Stimulated activated CD4-positive, alpha-beta T cell treated with anti-CD3 and anti-CD28 coated beads, Interleukin-1b, Interleukin-23, amount 100 ng/mL, for 48 hours (primary cell): ENCODE data around the gene SEC16A.
A peak's percentile ranks its signal among the peaks of the same experiment; 100 is the strongest.

Experiments
- DNase-seq: peaks from one replicate; pipeline ENCODE4 v3.0.0-alpha.2; 2020

Gene SEC16A

DNA sequence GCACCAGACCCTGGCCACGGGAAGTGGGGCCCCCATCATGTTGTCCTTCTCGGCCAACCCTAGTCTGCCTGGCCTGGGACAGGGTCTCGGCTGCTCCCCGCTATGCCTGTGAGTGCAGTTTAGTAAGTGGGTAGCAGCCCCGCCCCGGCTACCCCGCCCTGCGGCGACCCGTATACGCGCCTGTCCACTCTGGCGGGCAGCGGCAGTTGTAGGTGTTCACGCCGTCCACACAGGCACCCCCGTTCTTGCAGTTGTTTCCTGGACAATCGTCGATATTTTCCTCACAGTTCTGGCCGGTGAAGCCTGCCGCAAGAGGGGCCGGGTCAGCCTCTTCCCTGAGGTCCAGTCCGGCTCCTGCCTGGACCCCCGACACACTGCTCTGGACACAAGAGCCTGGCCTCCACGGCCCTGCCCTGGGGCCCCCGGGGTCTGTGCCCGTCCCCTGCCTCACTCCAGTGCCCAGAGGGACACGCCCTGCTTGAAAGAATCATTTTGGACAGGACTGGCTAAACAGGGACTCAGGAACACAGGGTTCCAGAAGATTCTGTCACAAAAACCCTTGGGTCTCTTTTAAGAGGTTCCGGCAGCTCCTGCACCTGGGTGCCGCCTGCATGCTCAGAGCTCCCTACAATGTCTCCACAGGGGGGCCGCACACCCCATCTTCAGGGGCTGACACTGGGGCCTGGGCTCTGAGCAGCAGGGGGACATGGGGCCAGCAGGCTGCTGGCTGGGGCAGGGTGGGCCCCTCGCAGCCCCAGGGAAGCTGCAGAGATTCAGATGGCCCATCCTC is 36.6 kb upstream of the SEC16A start:
- DNase-seq = no peak

DNA sequence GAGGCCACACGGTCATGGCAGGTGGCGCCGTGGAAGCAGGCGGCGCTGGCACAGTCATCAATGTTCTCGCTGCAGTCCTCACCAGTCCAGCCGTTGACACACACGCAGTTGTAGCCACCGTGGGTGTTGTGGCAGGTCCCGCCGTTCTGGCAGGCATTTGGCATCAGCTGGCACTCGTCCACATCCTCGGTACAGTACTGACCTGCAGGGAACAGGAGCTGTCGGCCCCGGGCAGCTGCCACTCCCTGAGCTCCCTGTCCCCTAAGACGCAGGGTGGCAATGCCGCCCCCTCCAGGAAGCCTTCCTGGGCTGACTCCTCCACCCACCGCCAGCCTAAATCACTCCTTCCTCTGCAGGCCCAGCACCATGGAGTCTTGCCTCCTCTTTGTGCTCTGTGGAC is 35.8 kb upstream of the SEC16A start:
- DNase-seq = no peak

DNA sequence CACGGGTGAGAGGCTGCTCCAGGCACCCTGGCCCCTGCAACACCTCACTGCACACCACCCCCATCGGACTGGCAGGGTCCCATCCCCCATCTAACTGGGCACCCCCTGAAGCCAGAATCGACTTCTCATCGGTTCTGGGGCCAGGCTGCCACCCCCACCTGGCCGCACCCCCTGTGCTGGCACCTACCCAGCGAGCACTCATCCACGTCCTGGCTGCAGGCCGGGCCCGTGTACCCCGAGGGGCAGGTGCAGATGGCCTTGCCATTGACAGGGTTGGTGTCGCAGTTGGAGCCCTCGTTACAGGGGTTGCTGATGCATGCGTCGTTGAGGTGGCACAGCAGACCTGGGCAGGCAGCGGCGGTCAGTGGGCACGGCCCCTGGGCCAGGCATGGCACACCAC is 35.1 kb upstream of the SEC16A start:
- no peak for DNase-seq

DNA sequence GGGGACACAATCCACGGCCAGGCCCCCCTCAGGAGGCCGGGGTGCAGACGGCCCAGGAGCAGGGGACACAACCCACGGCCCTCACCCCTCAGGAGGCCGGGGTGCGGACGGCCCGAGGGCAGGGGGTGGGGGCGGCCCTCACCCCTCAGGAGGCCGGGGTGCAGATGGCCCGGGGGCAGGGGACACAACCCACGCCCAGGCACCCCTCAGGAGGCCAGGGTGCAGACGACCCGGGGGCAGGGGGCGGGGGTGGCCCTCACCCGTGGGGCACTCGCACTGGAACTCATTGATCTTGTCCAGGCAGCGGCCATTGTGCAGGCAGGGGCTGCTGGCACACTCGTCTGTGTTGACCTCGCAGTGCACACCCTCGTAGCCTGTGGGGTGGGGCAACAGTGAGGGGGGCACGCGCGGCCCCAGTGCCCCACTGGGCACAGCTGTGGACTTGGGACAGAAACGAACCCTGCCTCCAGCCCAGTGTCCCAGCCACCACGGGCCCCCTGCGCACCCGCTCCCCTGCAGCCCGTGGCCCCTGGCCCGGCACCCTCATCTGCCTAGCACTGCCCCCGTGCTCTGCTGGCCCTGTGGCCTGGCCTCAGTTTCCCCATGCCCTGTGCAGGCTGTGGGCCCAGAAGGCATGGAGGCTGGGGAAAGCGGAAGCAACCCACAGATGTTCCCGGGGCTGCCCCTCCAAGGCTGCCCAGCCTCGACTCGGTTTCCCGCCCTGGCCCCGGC is 34.3 kb upstream of the SEC16A start:
- no peak for DNase-seq

DNA sequence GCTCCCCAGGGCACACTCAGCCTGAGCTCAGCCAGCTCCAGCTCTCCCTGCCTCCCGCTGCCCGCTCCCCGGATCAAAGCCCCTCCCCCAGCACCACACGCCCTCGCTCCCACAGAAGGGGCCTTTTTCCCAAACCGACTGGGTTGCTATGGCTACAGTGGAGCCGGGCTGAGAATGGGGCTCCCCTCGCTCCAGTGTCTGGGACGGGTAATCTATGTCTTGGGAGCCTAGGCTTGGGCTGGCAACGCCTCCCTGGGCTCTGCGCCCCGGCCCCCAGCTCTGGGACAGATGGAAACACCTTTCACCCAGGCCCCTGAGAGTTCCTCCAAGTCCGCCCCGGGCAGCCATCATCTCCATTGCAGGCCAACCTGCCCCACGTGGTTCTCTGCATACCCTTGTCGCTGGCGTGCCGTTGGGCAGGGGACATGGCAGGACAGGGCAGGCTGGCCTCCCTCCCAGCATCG is 33.4 kb upstream of the SEC16A start:
- no peak for DNase-seq

DNA sequence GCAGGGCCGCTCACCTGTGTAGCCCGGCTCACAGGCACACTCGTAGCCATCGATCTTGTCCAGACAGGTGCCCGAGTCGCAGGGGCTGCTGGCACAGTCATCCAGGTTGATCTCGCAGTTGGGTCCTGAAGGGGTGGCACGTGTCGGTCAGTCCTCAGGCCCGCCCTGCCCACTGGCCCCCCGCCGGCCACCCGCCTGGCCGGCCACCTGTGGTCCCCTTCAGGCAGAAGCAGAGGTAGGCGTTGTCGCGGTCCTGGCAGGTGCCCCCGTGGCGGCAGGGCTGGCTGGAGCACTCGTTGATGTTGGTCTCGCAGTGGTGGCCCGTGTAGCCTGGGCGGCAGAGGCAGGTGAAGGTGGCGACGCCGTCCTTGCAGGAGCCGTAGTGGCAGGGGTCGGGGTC is 32.4 kb upstream of the SEC16A start:
- DNase-seq = no peak

DNA sequence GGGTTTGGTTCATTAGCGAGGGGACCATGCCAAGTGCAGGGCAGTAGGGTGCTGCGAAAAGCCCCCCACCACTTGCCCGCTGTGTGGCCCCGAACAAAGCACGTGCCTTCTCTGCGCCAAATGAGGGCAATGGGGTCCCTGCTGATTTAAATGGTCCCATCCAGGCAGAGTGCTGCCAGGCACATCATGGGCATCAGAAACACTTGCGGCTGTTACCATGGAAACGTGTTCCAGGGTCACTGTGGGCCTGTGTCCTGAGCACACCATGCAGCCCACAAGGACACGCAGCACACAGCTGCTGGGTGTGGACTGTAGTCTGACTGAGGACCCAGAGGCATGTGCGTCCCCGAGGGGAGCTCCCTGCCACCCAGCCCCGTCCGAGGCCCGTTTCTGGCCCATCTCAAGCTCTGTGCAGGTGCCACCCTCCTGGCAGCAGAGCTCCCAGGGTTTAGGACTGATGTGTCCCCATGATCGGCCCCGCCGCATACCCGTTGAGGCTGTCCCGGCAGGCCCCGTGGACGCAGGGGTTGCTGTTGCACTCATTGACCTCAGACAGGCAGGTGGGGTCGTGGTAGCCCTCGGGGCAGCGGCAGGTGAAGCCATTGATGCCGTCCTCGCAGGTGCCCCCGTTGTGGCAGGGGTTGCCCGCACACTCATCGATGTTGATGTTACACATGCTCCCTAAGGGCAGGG is 31.3 kb upstream of the SEC16A start:
- no peak for DNase-seq

DNA sequence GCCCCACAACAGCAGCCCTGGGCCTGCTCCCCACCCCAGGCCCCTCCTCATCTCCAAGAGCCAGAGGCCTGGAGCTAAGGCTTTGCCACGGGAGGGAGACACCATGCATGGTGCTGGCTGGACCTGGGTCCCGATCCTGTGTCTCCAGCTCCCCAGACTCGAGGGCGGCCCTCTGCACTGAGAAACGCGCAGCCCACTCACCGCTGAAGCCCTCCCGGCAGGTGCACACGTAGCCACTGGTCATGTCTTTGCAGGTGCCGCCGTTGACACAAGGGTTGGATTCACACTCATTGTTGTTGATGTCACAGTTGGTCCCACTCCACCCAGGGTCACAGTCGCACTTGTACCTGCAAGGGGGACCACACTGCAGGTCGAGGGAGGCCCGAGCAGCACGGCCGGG is 30.4 kb upstream of the SEC16A start:
- no peak for DNase-seq

DNA sequence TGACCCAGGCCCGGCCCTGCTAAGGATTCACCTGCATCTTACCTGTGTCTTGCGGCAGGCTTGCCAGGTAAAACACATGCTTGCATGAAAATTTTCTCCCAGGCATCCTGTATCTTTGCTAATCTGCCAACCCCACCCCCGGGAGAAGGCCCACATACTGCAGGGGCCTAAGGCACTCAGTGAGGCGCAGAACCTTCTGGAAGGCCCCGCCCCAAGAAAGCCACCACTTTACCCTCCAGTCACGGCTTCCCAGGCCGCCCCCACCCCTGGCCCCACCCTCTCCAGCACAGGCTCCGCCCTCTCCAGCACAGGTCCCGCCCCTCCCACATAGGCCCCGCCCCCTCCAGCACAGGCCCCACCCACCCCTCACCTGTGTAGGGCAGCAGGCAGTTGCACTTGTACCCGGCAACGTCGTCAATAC is 29.8 kb upstream of the SEC16A start:
- peak; percentile 34 for DNase-seq

DNA sequence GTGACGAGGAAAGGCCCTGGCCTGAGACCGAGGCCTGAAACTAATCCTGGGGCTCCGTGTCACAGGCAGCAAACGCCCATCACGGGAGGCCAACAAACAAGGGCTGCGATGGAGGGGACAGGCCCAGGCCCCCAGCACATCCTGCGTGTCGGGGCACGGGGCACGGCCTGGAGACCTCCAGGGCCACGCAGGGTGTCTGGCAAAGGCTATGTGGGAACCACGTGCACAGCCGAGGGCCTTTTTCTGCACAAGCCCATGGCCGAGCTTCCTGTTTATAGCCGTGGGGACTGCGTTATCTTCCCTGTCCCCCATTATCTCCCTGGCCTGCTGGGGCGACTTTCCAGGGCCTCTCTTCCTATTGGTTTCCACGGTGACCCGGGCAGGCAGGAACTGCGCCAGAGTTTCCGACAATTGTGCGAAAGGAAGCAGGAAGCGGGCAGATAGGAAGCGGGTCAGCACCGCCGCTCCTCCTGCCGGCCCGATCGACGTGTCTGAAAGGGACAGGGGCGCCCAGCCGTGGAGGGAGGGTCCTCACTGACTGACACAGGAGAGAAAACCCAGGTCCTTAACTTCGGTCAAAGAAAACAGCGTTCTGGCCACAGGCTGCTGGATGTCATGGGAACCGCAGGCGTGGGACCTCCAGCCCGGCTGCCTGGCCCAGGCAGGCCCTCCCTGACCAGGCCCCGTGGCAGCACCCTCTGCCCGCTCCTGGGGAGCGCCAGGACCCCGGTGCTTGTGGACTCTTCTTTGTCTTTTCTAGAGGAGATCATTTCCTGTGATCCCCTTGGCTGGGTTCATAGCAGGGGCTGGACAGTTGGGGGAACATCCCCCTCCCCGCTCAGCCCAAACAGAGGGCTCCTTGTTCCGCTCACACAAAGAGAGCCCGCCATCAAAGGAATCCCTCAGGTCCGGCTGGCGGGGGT is 29.1 kb upstream of the SEC16A start:
- no peak for DNase-seq

DNA sequence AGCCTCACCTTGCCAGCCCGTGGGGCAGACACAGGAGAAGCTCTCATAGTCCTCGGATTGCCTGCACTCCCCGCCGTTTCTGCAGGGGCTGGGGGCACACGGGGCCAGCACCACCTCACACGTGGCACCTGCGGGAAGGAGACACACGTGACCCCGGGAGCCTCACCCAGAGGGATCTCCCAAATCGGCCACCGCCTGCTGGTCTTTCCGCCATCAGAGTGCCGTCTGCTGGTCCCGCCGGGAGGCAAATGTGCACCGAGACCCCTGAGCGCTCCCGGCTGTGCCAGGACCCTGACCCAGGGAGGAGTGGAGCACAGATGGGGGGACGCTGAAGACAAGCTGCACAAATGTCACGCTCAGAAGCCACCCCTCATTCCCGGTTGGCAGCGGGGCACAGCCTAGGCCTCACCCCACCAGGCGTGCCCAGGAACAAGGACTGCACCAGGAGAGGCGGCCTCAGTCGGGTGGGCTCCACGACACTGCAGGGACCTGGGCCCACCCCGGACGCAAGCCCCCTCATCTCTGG is 28.4 kb upstream of the SEC16A start:
- DNase-seq = no peak

DNA sequence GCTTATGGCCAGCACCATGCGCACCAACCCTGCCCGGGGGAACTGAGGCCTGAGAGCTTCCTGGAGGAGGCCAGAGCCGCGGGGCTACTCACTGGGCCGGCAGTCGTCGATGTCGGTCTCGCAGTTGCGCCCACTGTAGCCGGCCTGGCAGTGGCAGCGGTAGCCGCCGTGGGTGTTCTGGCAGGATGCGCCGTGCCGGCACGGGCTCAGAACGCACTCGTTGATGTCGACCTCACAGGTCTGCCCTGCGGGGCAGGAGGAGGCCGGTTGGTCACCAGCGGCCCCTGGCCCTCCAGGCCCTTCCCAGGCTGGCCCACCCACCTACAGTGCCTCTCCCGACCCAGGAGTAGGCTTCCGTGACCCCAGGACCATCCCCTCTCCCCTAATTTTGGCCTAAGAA is 27.7 kb upstream of the SEC16A start:
- no peak for DNase-seq

DNA sequence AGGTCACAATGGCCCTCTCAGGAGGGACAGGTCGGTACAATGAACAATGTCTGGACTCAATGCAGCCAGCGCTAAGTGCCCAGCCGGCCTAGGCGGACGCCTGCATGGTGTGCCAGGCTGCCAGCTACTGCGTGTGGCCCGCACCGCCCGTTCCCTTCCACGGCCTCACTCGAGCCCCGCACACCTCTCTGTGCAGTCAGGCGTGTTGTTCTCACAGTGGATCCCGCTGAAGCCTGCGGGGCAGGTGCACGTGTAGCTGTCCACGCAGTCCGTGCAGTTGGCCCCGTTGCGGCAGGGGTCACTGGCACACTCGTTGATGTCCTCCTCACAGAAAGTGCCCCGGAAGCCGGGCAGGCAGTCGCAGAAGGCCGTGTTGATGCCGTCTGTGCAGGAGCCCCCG is 26.7 kb upstream of the SEC16A start:
- DNase-seq = no peak

DNA sequence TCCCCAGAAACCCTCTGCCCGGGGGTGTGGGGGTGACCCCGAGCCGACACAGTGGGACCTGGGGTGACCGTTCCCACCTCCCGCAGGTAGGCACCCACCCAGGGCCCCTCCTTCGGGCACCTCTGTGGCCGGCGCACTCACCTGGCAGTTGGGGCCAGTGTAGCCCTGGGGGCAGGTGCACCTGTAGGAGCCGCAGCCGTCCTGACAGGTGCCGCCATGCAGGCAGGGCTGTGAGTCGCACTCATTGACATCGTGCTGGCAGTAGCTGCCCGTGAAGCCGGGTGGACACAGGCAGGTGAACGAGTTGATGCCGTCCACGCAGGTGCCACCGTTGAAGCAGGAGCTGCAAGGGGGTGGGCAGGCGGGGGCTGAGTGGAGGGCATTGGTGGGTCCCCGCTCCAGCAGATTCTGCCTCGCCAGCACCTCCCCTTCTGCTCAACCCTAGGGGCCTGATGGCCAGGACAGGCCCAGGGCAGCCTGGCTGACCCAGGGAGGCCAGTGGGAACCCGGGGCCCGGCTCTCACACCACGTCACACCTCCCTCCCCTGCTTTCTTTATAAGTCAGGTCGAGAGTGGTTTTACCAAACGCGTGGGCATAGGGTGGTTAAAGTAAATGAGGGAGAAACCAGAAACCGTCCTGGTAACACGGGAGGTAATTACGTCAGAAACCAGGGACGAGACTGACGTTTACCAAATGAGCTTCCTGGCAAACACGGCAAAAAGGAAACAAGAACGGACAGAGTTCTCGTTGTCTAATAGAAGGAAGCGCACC is 26.1 kb upstream of the SEC16A start:
- no peak for DNase-seq

DNA sequence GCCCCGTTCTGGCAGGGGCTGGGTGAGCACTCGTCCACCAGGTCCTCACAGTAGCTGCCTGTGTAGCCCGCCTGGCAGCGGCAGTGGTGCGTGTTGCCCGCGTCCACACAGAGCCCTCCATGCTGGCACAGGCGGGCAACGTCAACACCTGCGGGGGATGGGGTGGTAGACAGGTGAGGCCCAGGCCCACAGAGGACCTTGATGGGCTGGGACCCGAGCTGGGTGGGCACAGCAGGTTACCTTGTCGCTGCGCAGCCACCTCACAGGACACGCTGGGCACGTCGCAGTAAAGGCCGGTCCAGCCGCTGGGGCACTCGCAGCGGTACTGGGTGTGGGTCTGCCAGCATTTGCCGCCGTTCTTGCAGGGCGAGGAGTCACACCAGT is 25.1 kb upstream of the SEC16A start:
- no peak for DNase-seq

DNA sequence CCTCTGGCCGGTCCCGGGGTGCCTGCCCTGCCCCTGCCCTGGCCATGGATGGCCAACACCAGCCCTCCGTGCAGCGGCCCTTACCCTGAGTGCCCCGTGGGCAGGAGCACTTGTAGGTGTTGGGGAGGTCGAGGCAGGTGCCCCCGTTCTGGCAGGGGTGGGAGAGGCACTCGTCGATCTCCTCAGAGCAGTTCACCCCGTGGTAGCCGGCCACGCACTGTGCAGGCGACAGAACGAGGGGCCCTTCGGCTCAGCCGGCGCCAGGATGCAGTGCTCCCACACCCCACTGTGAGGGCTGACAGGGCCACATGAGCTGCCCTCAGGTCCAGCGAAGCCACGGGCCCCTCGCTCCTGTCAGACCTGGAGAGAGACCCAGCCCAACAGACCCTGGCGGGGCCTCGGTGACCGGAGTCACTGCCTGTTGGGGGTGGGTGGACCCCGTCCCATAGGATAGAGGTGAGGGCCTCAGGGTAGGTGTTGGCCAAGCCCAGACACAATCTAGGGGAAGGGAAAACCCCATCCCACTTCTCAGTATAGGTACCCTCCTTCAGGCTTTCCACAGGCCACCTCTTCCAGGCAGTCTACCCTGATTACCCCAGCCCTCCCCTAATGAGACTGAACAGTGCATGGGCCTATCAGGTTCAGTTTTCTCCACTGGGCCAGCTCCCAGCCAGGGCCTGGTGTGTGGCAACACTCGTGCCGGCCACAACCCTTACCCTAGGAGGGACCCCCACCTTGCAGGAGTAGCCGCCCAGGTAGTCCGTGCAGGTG is 24.6 kb upstream of the SEC16A start:
- DNase-seq = no peak

DNA sequence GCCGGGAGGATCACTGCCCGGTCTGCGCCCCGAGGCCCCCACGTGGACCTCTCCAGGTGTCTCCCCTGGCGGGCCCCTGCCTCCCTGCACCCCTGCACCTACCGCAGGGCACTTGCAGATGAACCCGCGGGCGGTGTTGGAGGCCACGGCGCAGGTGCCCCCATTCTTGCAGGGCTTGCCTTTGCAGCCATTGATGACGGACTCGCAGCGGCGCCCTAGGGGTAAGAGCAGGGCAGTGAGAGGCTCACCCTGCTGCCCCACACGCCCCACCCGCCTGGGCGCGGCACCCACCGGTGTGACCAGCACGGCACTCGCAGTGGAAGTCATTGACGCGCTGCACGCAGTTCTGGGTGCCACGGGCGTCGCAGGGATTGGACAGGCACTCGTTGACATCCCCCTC is 23.6 kb upstream of the SEC16A start:
- no peak for DNase-seq

DNA sequence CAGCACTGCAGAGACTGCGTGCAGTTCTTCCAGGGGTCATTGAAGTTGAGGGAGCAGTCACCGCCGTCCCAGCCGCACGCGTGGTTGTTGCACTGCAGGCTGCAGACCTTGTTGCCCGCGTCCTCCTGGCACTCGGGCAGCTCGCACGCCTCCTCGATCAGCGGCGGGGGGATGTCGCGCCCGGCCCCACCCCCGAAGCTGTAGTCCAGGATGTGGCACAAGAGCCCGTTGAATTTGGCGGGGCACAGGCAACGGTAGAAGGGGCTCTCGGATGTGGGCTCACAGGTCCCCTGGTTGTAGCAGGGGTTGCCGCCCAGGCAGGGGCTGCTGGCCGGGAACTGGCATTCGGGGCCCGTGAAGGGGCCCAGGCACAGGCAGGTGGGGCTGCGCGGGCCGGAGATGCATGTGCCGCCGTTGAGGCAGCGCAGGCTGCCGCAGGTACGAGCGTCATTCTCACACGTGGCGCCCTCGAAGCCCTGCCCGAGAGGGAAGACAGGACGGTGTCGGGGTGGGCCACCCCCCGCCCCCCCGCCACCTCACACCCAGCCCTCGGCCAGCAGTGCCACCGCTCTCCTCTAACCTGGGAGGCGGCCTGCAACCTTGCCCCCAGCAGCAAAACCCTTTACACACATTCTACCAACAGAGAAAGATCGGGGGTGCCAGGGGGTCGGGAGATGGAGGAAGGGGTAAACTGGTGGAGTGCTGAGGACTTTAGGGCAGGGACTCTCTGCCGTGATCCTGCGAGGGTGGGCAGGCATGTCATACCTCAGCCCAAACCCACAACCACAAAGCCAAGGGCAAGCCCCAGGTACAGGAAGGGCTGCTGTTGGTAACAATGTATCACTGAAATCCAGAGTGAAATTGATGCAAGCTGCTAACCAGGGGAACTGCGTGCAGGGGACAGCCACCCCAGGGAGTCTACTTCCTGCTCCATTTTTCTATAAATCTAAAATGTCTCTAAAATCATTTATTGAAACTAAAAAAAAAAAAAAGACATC is 22.9 kb upstream of the SEC16A start:
- no peak for DNase-seq

DNA sequence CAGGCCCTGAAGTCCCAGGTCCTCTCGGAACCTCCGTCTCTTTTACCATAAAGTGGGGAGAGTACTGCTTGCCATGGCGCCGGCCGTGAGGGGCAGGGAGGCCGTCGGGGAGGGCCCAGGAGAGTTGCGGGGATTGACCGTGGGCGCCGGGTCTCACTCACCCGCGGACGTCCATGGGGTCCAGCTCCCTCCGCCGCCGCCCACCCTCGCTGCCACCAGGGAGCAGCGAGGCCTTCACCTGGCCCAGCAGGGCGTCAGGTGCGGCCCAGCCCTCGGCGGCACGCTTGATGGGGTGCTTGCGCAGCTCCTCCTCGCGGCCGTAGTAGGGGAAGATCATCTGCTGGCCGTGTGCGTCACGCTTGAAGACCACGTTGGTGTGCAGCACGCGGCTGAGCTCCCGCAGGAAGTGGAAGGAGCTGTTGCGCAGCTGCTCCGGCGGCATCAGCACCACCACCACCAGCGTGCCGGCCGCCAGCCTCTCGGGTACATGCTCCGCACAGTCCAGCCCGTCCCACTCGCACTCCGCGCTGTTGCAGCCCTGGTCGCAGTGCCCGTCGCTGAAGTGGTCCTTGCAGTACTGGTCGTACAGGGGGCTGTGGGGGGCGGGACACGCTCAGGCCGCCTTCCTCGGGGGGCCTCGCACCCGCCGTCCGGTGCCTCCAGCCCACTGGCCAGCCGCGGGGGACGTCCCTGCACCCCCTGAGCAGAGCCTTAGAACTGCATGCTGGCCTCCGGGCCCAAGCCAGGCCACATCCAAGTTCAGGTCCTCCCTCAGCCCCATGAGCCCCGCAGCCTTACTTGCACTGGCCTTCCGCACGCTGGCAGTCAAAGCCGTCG is 21.9 kb upstream of the SEC16A start:
- DNase-seq = no peak
